Activated CD4-positive, alpha-beta T cell treated with anti-CD3 and anti-CD28 coated beads for 24 hours (primary cell): Measurements from ENCODE around the gene PLXNB3.
"Not testable (repeated sequence)": the region's sequence is repeated elsewhere in the genome, so short reads cannot be mapped to it uniquely, and the experiment has no call there.

ENCODE experiments used
- DNase-seq, 2 donors: peaks; one replicate each; pipeline ENCODE4 v3.0.0-alpha.2; 2020; ENCODE audit warnings: low read depth in 2 of 2

PLXNB3 gene

GRCh38 chrX:153732401-153732800, 31.6 kb upstream of the PLXNB3 start:
- DNase-seq: no peak

GRCh38 chrX:153733651-153734240, 30.3 kb upstream of the PLXNB3 start:
- DNase-seq: no peak

- DNase-seq: no peak
Observed at GRCh38 chrX:153734871-153735270, 29.2 kb upstream of the PLXNB3 start.

DNA sequence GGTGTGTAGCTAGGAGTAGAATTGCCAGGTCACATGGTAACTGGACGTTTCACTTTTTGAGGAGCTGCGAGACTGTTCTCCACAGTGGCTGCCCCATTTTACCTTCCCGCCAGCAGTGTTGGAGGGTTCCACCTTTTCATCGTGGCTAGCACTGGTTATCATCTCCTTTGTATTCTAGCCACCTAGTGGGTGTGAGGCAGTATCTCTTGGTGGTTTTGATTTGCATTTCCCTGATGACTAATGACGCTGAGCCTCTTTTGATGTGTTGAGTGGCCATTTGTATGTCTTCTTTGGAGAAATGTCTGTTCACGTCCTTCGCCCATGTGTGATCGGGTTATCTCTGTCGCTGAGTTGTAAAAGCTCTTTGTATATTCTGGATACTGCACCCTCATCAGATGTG, 28.8 kb upstream of the PLXNB3 start:
- DNase-seq: no peak

DNA sequence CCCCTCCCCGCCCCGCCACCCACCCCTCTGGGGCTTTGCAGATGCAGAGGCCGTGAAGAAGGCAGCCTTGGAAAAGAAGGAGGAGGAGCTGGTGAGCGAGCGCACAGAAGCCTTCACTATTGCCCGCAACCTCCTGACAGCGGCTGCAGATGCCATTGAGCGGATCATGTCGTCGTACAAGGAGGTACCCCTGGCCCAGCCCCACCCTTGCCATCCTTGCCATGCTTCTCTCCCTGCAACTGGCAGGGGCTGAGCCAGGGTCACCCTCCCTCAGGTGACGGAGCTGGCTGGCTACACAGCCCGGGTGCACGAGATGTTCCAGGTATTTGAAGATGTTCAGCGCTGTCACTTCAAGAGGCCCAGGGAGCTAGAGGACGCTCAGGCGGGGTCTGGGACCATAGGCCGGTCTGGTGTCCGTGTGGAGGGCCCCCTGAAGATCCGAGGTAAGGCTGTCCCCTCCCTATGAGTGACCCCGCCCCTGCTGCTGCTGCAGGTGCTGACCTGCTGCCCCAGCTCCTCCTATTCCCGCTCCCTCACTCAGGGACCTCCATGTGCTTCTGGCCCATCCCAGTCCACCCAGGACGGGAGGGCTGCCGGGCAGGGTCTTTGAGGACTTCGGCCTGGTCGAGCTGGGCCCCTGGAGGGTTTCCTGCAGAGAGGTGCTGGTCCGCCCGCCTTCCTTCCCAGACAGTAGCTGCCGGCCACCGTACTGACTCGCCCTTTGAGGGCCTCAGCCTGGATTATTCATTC, 27.8 kb upstream of the PLXNB3 start:
- DNase-seq: no peak

DNA sequence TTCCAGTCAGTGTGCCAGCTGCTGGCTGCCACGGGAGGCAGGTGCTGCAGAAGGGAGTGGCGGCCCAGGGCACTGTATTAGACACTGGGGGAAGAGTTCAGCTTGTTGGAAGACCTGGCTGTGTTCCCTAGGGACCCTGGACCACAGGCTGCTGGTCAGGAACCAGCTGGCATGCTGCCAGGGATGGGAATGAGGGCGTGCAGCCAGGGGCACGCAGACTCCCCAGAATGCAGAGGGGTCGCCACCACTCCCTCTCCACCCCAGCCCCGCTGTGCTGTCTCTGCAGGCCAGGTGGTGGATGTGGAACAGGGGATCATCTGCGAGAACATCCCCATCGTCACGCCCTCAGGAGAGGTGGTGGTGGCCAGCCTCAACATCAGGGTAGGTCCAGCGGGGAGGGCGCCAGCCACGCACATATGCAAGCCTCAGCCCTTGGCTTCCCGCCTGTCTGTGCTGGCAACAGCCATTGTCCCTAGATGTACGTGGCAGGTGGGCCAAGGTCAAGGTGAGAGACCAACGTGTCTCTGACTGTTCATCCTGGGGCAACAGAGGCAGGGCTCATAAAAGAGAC, 27.1 kb upstream of the PLXNB3 start:
- no peak for DNase-seq

- DNase-seq: no peak
Observed at GRCh38 chrX:153738056-153738605, 25.9 kb upstream of the PLXNB3 start.

GRCh38 chrX:153739754-153740486, 24.1 kb upstream of the PLXNB3 start:
- no peak for DNase-seq

GRCh38 chrX:153740631-153741222, 23.3 kb upstream of the PLXNB3 start:
- DNase-seq: no peak

DNA sequence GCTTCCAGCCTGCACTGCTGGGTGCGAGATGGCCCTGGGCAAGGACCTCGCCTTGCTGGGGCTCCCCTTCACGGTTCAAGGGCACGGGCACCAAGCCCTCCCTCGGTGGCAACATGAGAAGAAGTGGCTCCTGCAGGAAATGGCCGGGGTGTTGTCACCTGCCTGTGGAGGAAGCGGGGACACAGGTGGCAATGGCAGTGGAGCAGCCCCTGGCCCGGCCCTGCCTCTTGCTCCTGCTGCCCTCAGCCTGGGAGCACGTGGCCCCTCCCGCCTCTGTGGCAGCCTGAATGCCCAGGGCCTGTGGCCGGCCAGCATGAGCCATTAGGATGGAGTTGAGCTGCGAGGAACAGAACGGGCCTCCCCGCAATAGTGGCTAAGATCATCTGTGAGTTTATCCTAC, 22.6 kb upstream of the PLXNB3 start:
- no peak for DNase-seq

- not testable (repeated sequence) for DNase-seq
Observed at GRCh38 chrX:153742111-153742510, 21.9 kb upstream of the PLXNB3 start.

- DNase-seq: not testable (repeated sequence)
Observed at GRCh38 chrX:153742796-153743467, 21.1 kb upstream of the PLXNB3 start.

GRCh38 chrX:153743468-153744209, 20.4 kb upstream of the PLXNB3 start:
- DNase-seq: not testable (repeated sequence)

- DNase-seq: no peak
Observed at GRCh38 chrX:153744210-153745066, 19.6 kb upstream of the PLXNB3 start.

GRCh38 chrX:153745067-153745433, 19.0 kb upstream of the PLXNB3 start:
- not testable (repeated sequence) for DNase-seq

DNA sequence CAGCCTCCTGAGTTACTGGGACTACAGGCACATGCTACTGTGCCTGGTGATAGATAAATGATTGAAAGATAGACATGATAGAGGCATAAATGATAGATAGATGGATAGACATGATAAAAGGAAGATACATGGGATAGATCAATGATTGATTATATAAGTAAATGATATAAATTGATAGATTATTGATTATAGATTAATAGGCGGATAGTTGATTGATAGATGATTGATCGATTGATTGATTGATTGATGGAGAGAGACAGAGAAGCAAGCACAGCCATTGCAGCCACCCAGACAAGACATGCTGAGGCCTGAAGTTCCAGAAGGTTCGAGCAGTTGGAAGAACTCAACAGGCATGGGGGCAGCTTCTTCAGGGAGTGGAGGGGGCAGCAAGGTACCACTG, 17.7 kb upstream of the PLXNB3 start:
- DNase-seq: no peak

DNA sequence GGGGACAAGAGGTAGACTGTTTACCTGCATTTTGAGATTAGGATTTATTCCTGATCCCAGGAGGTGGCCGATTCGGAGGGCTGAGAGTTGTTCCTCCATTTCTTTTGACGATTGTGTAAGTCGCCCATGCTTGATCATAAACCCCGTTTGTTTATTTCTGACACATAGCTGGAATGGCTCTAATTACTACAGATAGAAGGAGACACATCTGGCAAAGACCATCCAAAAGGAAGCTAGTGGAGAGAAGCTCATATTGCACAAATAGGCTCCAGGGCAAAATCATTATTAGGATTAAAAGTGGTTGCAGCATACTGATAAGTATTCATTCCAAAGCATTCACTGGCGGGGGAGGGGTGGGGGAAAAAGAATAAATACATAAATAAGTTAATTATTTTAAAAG, 17.1 kb upstream of the PLXNB3 start:
- not testable (repeated sequence) for DNase-seq

DNA sequence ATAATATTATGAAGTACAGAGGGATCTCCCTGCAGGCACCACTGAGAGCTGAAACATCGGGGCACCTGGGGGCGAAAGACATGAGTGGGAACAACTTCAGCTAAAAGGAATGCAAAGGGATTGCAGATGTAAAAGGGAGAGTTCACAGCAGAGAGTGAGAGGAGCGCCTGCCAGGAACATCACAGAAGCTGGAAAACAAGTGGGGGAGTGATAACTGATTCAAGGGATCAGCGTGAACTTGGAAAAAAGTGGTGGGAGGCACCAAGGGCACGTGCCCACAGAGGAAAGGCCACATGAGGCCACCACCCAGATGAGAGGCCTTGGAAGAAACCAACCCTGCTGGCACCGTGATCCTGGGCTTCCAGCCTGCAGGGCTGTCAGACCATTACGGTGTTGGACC, 15.0 kb upstream of the PLXNB3 start:
- not testable (repeated sequence) for DNase-seq

DNA sequence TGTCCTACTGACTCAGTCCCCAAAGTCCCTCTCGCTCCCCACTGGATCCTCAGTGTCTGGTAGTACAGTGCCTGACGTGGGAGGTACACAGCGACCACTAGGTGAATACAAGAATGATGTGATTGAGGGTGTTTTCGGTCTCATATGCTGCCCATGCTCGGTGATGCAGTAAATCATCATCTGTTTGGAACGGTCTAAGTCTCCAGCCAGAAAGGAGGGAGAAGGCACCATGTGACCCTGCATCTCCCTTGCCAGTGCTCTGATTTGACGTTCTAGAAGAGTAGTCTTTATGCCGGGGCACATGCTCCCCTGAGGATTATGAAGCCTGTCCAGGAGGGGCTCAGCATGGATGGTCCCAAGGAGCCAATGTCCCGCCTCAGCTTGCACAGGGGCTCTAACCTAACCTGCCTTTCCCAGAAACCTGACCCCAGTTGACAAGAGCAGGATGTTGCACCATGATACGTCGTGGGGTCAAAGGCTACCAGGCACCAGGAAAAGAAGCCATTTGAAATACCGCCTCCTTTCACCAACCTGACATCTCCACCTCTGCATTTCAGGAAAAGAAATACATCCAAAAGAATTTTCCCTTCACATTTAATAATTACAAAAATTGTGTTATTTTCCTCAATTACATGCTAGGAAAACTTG, 13.8 kb upstream of the PLXNB3 start:
- no peak for DNase-seq
